Measurements from ENCODE around the gene PCNT.

Gene PCNT

GRCh38 chr21:46295996-46296752 is 27.8 kb upstream of the PCNT start:
- peak; percentile 88 to 93 for DNase-seq (ENCODE audit: low read depth in 2 of 2)
- TF ChIP-seq CTCF (IDR thresholded peaks at IDR 0.05; ENCODE audit: low read depth, low read length): no peak
- H3K4me3 ChIP-seq (replicated peaks in 1 of 2; ENCODE audit: low read depth in 2 of 2, low read length in 2 of 2): no peak overlapping the region

- peak overlapping the region in 1 of 2 donors; percentile 23 for H3K4me3 ChIP-seq (replicated peaks in 1 of 2; ENCODE audit: low read depth in 2 of 2, low read length in 2 of 2)
- peak; percentile 42 to 47 for DNase-seq (ENCODE audit: low read depth in 2 of 2)
- TF ChIP-seq CTCF (IDR thresholded peaks at IDR 0.05; ENCODE audit: low read depth, low read length): no peak
Measured at GRCh38 chr21:46297338-46298271, 26.4 kb upstream of the PCNT start.

- TF ChIP-seq CTCF (IDR thresholded peaks at IDR 0.05; ENCODE audit: low read depth, low read length): no peak
- no peak overlapping the region for H3K4me3 ChIP-seq (replicated peaks in 1 of 2; ENCODE audit: low read depth in 2 of 2, low read length in 2 of 2)
Measured at GRCh38 chr21:46299167-46299566, 24.8 kb upstream of the PCNT start.

GRCh38 chr21:46301759-46302158 is 22.2 kb upstream of the PCNT start:
- no peak for DNase-seq (ENCODE audit: low read depth in 2 of 2)
- no peak overlapping the region for H3K4me3 ChIP-seq (replicated peaks in 1 of 2; ENCODE audit: low read depth in 2 of 2, low read length in 2 of 2)
- no peak for TF ChIP-seq CTCF (IDR thresholded peaks at IDR 0.05; ENCODE audit: low read depth, low read length)

More at GRCh38 chr21:46299167-46299566, 24.8 kb upstream of the PCNT start:
- DNase-seq (ENCODE audit: low read depth in 2 of 2): no peak

GRCh38 chr21:46304437-46304836 is 19.5 kb upstream of the PCNT start:
- TF ChIP-seq CTCF (IDR thresholded peaks at IDR 0.05; ENCODE audit: low read depth, low read length): no peak
- H3K4me3 ChIP-seq (replicated peaks in 1 of 2; ENCODE audit: low read depth in 2 of 2, low read length in 2 of 2): no peak overlapping the region
- DNase-seq (ENCODE audit: low read depth in 2 of 2): no peak

GRCh38 chr21:46304955-46305354 is 19.0 kb upstream of the PCNT start:
- TF ChIP-seq CTCF (IDR thresholded peaks at IDR 0.05; ENCODE audit: low read depth, low read length): no peak
- no peak for DNase-seq (ENCODE audit: low read depth in 2 of 2)
- H3K4me3 ChIP-seq (replicated peaks in 1 of 2; ENCODE audit: low read depth in 2 of 2, low read length in 2 of 2): no peak overlapping the region

Data from cardiac fibroblast (primary cell).